ENCODE results near the gene SEC22A.
"Not testable (repeated sequence)": the region's sequence is repeated elsewhere in the genome, so short reads cannot be mapped to it uniquely, and the experiment has no call there.

SEC22A gene

GRCh38 chr3:123186695-123187094 is 15.0 kb upstream of the SEC22A start:
- DNase-seq = no peak

- DNase-seq = no peak
These were observed 13.7 kb upstream of the SEC22A start for GRCh38 chr3:123188058-123188457.

- no peak for DNase-seq
These were observed 8.2 kb upstream of the SEC22A start for GRCh38 chr3:123193448-123194101.

- DNase-seq = peak; percentile 12
These were observed 7.2 kb upstream of the SEC22A start for GRCh38 chr3:123194552-123194951.

- DNase-seq = no peak
These were observed 3.4 kb upstream of the SEC22A start for GRCh38 chr3:123198372-123198771.

- no peak for DNase-seq
These were observed 553 bp upstream of the SEC22A start for GRCh38 chr3:123201223-123201556.

- DNase-seq = peak; percentile 38
These were observed 708 bp downstream of the SEC22A start for GRCh38 chr3:123202451-123202850.

GRCh38 chr3:123218990-123219389 is 17.2 kb downstream of the SEC22A start:
- no peak for DNase-seq

- DNase-seq = not testable (repeated sequence)
These were observed 19.6 kb downstream of the SEC22A start for GRCh38 chr3:123221369-123221768.

- DNase-seq = no peak
These were observed 23.3 kb downstream of the SEC22A start for GRCh38 chr3:123225016-123225415.

- DNase-seq = no peak
These were observed 24.8 kb downstream of the SEC22A start for GRCh38 chr3:123226549-123226948.

GRCh38 chr3:123229145-123229544 is 27.4 kb downstream of the SEC22A start:
- no peak for DNase-seq

- no peak for DNase-seq
These were observed 35.2 kb downstream of the SEC22A start for GRCh38 chr3:123236902-123237301.

GRCh38 chr3:123239186-123239585 is 37.4 kb downstream of the SEC22A start:
- DNase-seq = not testable (repeated sequence)

GRCh38 chr3:123239756-123240155 is 38.0 kb downstream of the SEC22A start:
- no peak for DNase-seq

- peak; percentile 46 for DNase-seq
These were observed 42.4 kb downstream of the SEC22A start for GRCh38 chr3:123244128-123244527.

GRCh38 chr3:123246866-123247265 is 45.1 kb downstream of the SEC22A start:
- DNase-seq = no peak

- DNase-seq = no peak
These were observed 54.5 kb downstream of the SEC22A start for GRCh38 chr3:123256256-123256655.

- no peak for DNase-seq
These were observed 56.6 kb downstream of the SEC22A start for GRCh38 chr3:123258359-123258758.

- peak; percentile 60 for DNase-seq
These were observed 57.2 kb downstream of the SEC22A start for GRCh38 chr3:123258811-123259420.

GRCh38 chr3:123261666-123262065 is 59.9 kb downstream of the SEC22A start:
- no peak for DNase-seq

- no peak for DNase-seq
These were observed 60.5 kb downstream of the SEC22A start for GRCh38 chr3:123262226-123262625.

GRCh38 chr3:123262868-123263267 is 61.1 kb downstream of the SEC22A start:
- no peak for DNase-seq

GRCh38 chr3:123263941-123264340 is 62.2 kb downstream of the SEC22A start:
- DNase-seq = no peak

- DNase-seq = no peak
These were observed 66.1 kb downstream of the SEC22A start for GRCh38 chr3:123267821-123268220.
